EL (cell line): ENCODE data around the gene TFAP2B.

ENCODE experiments used
- DNase-seq: peaks from one replicate; pipeline ENCODE4 v3.0.0-alpha.2; 2016

The TFAP2B gene

GRCh38 chr6:50849796-50850180 is 31.1 kb downstream of the TFAP2B start:
- DNase-seq: no peak

DNA sequence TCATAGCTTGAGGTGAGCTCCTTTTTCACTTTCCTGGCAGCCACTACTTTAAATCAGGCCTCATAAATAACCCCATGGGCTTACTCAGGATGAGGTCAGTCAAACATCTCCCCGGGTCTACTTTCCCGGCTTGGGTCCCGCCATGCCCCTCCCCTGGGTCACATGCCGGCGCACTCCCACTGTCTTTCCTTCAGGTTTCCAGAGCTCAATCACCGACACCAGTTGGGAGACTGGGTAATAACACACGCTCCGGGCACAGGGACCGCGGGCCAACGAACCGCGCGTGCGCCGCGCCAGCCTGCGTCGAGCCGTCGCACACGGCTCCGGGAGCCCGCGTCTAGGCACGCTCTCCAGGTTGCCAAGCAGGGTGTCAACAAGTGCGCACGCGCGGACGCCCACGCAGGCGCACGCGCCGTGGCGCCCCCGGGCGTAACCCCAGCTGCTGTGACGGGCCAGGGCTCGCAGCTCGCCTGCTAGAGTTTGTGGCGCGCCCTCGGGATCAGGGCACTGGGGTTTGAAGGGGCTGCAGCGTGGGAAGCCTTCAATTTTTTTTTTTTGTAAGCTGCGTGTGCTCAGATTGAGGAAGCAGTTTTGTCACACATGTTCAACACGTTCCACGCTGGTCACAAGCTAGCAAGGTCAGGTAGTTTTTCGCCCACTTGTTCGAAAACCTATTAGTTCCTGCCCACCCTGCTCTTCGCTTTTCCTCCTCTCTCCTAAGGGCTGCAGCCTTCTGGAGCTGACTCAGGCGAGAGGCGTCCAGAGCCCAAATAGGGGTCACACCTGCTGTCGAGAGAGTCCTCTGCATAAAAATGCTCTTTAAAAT is 31.8 kb downstream of the TFAP2B start:
- no peak for DNase-seq

DNA sequence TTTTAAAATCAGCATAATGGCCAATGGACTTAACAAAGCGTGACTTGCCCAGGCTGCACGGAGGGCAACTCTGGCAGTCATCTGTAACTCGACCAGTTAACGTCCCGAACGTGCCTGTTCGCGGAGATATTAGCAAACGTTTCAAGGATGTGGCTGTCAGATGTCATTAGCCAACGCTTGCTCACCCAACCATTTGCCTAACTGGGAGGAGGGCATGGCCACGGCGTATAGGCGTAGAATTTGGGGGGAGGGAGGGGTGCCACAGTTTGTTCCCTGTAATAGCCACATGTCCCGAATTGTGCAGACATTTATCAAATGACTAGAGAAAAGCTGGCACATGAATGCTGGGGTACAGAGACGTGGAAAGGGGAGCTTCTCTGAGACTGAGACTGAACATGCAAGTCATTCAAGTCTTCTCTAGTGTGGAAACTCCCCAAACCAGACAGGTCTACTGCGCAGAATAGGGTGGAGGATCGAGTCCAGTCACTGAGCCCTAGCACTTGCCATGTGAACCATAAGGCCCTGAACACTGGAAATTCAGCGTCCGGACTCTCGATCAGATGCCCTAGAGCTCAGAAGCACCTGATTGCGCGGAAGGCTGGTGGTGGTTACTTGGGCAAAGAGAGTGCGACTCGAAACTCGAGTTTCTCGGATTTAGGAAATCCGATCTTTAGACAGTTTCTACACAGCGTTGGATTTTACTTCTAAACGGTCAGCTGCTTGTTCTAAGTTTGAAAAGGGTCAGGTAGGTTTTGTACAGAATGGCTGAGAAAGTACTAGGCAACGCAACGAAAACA is 32.6 kb downstream of the TFAP2B start:
- no peak for DNase-seq

- no peak for DNase-seq
Measured at GRCh38 chr6:50853939-50854338, 35.3 kb downstream of the TFAP2B start.

DNA sequence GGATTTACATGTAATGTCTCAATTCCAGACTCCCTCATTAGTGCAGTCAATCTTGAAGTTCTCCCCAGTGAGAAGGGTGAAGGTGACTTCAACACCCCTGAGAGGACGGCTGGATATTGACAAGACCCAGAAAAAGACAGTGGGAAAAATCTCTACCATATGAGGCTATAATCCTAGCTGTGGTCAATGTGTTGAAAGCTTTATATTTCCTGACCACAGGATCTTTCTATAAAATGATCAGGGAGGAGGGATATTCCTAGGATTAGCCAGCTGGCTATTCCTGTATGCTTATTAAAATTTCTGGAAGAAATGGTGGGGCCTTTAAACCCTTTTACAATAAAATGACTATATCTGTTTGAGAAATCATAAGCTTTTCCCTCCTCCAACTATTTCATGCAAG is 43.0 kb downstream of the TFAP2B start:
- DNase-seq: no peak

GRCh38 chr6:50862176-50862575 is 43.5 kb downstream of the TFAP2B start:
- DNase-seq: no peak

GRCh38 chr6:50864601-50865000 is 45.9 kb downstream of the TFAP2B start:
- no peak for DNase-seq

GRCh38 chr6:50868466-50868865 is 49.8 kb downstream of the TFAP2B start:
- no peak for DNase-seq

DNA sequence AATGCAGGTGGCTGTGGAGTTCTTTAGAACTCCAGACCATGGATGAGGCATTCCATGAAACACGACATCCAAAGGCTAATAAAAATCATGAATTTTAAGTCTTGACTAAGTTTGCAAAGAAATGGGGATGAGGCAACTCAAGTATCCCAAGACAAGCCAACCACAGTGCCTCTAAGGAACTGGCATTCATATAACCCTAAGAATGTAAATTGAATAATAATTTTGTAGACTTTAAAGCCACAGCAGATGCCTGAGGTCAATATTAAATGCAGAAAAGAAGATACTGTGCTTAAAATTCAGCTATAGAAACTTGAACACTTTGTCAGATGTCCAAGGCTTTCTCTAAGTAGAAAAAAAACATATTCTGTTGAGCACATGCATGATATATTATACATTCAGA is 54.5 kb downstream of the TFAP2B start:
- DNase-seq: no peak

GRCh38 chr6:50884364-50884763 is 65.7 kb downstream of the TFAP2B start:
- DNase-seq: no peak

- no peak for DNase-seq
Measured at GRCh38 chr6:50887112-50887511, 68.4 kb downstream of the TFAP2B start.

- no peak for DNase-seq
Measured at GRCh38 chr6:50889497-50889896, 70.8 kb downstream of the TFAP2B start.

DNA sequence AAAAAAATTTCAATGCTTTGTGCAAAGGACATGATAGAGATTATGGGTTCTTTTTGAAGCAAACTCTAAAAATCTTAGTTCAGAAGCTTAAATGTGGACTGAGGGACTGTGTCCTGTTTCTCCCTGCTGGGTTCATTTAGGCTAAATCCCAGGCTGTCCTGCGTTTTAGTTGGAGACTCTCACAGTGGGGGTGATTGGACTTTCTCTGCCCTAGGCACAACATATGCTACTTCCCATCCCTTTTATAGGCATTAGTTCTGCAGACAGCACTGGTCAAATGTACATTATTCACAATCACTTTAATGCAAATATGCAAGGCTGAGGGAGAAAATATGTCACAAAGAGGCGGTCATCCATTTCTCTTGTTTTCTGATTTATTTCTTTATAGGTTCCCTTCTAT is 71.3 kb downstream of the TFAP2B start:
- DNase-seq: no peak

- DNase-seq: no peak
Measured at GRCh38 chr6:50890579-50890978, 71.9 kb downstream of the TFAP2B start.

DNA sequence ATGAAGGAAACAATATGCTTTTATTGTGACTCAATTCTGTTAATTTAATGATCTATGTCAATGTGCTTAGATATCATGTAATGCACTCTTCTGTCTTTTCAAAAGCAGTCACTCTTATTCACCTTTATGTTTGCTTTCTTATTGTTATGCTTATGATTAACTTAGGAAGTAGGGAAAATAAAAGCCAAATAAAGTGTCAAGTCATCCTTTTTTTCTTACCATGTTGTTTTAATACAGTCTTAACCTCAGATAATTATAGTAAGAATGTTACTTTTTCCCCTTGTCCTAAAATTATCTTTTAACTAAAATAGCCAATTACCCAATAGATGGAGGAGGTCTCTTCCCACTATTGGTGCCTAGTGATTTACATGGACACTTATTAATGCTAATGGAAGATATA is 72.6 kb downstream of the TFAP2B start:
- no peak for DNase-seq
